HepG2 (cell line): ENCODE measurements around the gene EFNA3. TPM values are rescaled to one million over a fixed set of nuclear protein-coding genes. Genes with fewer than 3 reads are reported as not detected.

Experiments
- BATF2 ChIP-seq: sonication (generic); formaldehyde crosslinking; IDR thresholded peaks from 2 replicates; pipeline ENCODE4 v1.8.0; 2022; ENCODE audit warnings: mild to moderate bottlenecking, missing genetic modification reagents, moderate library complexity
- HOXA5 ChIP-seq: sonication (generic); formaldehyde crosslinking; IDR thresholded peaks from 2 replicates; pipeline ENCODE4 v1.4.0; 2020; ENCODE audit warnings: missing genetic modification reagents
- ZBTB39 ChIP-seq: sonication (generic); formaldehyde crosslinking; IDR thresholded peaks from 2 replicates; pipeline ENCODE4 v1.5.0; 2020; ENCODE audit warnings: missing genetic modification reagents
- polyA plus RNA-seq, 8 experiments: library from polyadenylated mRNA; depleted of rRNA in 3 of 8; stranded (reverse) in 7 of 8; unstranded in 1 of 8; fragments of >200 nt; fragmentation: Illumina TruSeq in 4 of 8; extraction: Trizol in 4 of 8; gene quantifications; 2 replicates each; pipeline versions ENCODE4 v1.2.1 to v1.2.3, GENCODE V29; 2011 to 2016; ENCODE audit warnings: low read depth in 4 of 8, missing spikeins in 1 of 8, mixed read lengths in 1 of 8; ENCODE audit not compliant: insufficient read depth in 1 of 8
- total RNA-seq, 5 experiments: library from RNA; depleted of rRNA; stranded (reverse); fragments of >200 nt; fragmentation: Illumina TruSeq; extraction: Trizol; gene quantifications; 2 replicates each; pipeline ENCODE4 v1.2.3, GENCODE V29; 2016; ENCODE audit warnings: low read depth in 1 of 5
- TF ChIP-seq, protein P1 (sequence below): sonication (generic); formaldehyde crosslinking; IDR thresholded peaks from 2 replicates; pipeline ENCODE4 v1.4.0; 2020; ENCODE audit warnings: mild to moderate bottlenecking, missing genetic modification reagents
- TF ChIP-seq, protein P2 (sequence below): sonication (generic); formaldehyde crosslinking; IDR thresholded peaks from 2 replicates; pipeline ENCODE4 v1.4.0; 2020; ENCODE audit warnings: mild to moderate bottlenecking, missing genetic modification reagents, borderline replicate concordance
- TF ChIP-seq, protein P3 (sequence below): sonication (generic); formaldehyde crosslinking; IDR thresholded peaks from 2 replicates; pipeline ENCODE4 v1.5.1; 2020; ENCODE audit warnings: mild to moderate bottlenecking, missing genetic modification reagents, moderate library complexity

EFNA3 gene
- total and polyA plus RNA-seq, 2 of the 13 experiments (the other 11 are each of a cell fraction or from before 2014, with no cell fraction given), result 1.0 to 5.7 TPM

DNA sequence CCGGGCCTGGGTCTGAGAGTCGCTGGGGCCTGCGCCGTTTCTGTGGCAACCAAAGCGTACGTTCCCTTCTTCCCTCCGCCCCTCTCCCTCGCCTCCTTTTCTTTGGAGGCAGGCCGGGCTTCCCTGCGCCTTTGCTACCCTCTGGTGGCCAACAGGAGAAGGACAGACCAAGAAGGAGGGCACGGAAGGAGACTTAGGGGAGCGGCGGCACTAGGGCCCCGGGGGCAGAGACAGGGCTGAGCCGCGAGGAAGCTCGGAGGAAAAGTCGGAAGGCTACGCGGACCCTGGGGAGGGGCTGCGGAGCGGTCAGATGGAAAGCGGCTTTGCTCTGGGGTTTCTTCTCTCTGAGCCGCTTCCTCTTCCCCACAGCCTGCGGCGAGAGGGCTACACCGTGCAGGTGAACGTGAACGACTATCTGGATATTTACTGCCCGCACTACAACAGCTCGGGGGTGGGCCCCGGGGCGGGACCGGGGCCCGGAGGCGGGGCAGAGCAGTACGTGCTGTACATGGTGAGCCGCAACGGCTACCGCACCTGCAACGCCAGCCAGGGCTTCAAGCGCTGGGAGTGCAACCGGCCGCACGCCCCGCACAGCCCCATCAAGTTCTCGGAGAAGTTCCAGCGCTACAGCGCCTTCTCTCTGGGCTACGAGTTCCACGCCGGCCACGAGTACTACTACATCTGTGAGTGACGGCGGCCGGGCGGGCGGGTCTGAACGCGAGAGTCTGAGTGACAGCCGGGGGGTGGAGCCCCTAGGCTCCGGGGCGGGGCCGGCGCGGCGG is 6.3 kb downstream of the EFNA3 start (continued):
- TF ChIP-seq, protein P1, sequence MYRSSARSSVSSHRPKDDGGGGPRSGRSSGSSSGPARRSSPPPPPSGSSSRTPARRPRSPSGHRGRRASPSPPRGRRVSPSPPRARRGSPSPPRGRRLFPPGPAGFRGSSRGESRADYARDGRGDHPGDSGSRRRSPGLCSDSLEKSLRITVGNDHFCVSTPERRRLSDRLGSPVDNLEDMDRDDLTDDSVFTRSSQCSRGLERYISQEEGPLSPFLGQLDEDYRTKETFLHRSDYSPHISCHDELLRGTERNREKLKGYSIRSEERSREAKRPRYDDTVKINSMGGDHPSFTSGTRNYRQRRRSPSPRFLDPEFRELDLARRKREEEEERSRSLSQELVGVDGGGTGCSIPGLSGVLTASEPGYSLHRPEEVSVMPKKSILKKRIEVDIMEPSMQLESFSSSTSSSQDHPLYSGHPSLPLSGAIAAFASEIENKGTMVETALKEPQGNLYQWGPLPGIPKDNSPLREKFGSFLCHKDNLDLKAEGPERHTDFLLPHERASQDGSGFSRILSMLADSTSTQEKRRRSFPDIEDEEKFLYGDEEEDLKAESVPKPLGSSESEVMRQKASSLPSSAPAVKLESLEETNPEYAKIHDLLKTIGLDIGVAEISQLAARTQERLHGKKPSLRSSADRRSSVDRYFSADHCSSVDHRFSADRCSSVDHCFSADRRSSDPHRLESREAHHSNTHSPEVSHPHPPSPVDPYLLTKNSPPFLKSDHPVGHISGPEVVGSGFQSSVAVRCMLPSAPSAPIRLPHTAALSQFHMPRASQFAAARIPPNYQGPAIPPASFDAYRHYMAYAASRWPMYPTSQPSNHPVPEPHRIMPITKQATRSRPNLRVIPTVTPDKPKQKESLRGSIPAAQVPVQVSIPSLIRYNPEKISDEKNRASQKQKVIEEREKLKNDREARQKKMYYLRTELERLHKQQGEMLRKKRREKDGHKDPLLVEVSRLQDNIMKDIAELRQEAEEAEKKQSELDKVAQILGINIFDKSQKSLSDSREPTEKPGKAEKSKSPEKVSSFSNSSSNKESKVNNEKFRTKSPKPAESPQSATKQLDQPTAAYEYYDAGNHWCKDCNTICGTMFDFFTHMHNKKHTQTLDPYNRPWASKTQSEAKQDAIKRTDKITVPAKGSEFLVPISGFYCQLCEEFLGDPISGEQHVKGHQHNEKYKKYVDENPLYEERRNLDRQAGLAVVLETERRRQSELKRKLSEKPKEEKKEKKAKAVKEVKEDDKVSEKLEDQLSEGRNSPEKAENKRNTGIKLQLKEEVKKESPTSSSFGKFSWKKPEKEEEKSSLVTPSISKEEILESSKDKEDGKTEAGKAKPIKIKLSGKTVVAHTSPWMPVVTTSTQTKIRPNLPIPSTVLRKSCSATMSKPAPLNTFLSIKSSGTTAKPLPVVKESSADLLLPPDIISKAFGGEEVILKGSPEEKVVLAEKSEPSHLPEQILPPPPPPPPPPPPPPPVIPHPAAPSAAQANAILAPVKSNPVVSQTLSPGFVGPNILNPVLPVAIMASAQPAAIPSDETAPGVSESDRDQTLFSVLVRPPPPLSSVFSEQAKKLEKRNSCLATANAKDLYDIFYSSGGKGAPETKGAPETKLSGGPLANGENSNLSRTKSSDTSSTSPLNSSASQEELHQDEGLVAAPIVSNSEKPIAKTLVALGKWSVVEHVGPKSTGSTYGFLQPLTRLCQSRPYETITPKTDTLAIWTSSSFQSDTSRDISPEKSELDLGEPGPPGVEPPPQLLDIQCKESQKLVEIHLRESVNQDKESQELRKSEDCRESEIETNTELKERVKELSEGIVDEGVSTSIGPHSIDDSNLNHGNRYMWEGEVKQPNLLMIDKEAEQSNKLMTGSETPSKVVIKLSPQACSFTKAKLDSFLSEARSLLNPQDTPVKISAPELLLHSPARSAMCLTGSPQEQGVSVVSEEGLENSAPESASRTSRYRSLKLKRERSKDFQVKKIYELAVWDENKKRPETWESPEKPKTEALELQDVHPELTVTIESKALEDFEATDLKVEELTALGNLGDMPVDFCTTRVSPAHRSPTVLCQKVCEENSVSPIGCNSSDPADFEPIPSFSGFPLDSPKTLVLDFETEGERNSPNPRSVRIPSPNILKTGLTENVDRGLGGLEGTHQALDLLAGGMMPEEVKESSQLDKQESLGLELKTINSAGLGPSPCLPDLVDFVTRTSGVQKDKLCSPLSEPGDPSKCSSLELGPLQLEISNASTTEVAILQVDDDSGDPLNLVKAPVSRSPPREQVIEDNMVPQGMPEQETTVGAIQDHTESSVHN, result peak; percentile 76; the same call in 1 of the 2 replicates
- TF ChIP-seq HOXA5 (CRISPR knock-in tag) (peak; percentile 56; the same call in 1 of the 2 replicates), ZBTB39 (0 out of 2 replicates have a peak, but pooled peaks have one; percentile 23), BATF2 (CRISPR knock-in tag) (no peak)
- TF ChIP-seq, protein P2, sequence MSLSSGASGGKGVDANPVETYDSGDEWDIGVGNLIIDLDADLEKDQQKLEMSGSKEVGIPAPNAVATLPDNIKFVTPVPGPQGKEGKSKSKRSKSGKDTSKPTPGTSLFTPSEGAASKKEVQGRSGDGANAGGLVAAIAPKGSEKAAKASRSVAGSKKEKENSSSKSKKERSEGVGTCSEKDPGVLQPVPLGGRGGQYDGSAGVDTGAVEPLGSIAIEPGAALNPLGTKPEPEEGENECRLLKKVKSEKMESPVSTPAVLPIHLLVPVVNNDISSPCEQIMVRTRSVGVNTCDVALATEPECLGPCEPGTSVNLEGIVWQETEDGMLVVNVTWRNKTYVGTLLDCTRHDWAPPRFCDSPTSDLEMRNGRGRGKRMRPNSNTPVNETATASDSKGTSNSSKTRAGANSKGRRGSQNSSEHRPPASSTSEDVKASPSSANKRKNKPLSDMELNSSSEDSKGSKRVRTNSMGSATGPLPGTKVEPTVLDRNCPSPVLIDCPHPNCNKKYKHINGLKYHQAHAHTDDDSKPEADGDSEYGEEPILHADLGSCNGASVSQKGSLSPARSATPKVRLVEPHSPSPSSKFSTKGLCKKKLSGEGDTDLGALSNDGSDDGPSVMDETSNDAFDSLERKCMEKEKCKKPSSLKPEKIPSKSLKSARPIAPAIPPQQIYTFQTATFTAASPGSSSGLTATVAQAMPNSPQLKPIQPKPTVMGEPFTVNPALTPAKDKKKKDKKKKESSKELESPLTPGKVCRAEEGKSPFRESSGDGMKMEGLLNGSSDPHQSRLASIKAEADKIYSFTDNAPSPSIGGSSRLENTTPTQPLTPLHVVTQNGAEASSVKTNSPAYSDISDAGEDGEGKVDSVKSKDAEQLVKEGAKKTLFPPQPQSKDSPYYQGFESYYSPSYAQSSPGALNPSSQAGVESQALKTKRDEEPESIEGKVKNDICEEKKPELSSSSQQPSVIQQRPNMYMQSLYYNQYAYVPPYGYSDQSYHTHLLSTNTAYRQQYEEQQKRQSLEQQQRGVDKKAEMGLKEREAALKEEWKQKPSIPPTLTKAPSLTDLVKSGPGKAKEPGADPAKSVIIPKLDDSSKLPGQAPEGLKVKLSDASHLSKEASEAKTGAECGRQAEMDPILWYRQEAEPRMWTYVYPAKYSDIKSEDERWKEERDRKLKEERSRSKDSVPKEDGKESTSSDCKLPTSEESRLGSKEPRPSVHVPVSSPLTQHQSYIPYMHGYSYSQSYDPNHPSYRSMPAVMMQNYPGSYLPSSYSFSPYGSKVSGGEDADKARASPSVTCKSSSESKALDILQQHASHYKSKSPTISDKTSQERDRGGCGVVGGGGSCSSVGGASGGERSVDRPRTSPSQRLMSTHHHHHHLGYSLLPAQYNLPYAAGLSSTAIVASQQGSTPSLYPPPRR, result 0 out of 2 replicates have a peak, but pooled peaks have one; percentile 9
- TF ChIP-seq, protein P3, sequence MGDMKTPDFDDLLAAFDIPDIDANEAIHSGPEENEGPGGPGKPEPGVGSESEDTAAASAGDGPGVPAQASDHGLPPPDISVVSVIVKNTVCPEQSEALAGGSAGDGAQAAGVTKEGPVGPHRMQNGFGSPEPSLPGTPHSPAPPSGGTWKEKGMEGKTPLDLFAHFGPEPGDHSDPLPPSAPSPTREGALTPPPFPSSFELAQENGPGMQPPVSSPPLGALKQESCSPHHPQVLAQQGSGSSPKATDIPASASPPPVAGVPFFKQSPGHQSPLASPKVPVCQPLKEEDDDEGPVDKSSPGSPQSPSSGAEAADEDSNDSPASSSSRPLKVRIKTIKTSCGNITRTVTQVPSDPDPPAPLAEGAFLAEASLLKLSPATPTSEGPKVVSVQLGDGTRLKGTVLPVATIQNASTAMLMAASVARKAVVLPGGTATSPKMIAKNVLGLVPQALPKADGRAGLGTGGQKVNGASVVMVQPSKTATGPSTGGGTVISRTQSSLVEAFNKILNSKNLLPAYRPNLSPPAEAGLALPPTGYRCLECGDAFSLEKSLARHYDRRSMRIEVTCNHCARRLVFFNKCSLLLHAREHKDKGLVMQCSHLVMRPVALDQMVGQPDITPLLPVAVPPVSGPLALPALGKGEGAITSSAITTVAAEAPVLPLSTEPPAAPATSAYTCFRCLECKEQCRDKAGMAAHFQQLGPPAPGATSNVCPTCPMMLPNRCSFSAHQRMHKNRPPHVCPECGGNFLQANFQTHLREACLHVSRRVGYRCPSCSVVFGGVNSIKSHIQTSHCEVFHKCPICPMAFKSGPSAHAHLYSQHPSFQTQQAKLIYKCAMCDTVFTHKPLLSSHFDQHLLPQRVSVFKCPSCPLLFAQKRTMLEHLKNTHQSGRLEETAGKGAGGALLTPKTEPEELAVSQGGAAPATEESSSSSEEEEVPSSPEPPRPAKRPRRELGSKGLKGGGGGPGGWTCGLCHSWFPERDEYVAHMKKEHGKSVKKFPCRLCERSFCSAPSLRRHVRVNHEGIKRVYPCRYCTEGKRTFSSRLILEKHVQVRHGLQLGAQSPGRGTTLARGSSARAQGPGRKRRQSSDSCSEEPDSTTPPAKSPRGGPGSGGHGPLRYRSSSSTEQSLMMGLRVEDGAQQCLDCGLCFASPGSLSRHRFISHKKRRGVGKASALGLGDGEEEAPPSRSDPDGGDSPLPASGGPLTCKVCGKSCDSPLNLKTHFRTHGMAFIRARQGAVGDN, result peak; percentile 71
